TTC549 (cell line): ENCODE results near the gene IFIT3.
"Not testable (repeated sequence)": the region's sequence is repeated elsewhere in the genome, so short reads cannot be mapped to it uniquely, and the experiment has no call there.

Experiments
- FAIRE-seq: peaks from 2 replicates; lab custom pipeline; 2012; peaks lifted over from hg19 to GRCh38; lab: Jason Lieb, UNC

IFIT3 gene

DNA sequence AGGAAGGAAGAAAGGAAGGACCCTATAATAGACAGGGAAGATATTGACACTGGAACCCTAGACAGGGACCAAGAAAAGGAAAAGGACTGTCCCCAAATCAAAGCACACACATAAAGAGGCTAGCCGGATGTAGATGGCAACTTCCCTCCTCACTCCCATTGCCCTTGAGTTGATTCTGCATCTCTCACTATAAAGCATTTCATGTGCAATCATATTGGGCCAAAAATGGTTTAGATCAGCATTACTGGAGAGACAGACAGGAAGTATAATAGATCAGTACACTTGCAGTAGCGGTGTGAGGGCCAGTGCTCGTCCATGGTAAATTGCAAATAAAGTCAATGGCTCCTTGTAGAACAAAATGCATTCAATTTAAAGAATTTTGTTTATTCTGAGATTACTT lies 8.4 kb downstream of the IFIT3 start:
- no peak for FAIRE-seq

- FAIRE-seq = no peak
Observed at GRCh38 chr10:89337484-89337883, 9.7 kb downstream of the IFIT3 start.

- no peak for FAIRE-seq
Observed at GRCh38 chr10:89338713-89339112, 10.9 kb downstream of the IFIT3 start.

DNA sequence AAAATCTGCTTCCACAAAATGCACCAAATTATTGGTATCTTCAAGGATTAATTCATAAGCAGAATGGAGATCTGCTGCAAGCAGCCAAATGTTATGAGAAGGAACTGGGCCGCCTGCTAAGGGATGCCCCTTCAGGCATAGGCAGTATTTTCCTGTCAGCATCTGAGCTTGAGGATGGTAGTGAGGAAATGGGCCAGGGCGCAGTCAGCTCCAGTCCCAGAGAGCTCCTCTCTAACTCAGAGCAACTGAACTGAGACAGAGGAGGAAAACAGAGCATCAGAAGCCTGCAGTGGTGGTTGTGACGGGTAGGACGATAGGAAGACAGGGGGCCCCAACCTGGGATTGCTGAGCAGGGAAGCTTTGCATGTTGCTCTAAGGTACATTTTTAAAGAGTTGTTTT lies 12.1 kb downstream of the IFIT3 start:
- FAIRE-seq = no peak

DNA sequence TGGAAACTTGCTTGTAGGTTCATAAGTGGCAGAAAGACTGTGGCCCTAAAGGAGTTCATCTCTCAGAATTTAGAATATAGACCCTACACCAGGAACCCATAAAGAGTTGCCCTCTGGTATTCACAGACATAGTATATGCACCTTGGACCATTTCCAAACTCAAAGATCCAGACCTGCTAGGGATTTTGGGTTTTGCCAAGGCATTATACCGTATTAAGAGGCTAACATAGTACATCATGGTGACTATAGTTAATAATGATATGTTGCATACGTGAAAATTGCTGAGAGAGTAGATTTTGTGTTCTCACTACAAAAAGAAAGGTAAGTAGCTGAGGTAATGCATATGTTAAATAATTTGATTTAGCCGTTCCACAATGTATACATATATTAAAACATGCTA lies 13.9 kb downstream of the IFIT3 start:
- FAIRE-seq = no peak

GRCh38 chr10:89342206-89342958 lies 14.6 kb downstream of the IFIT3 start:
- FAIRE-seq = no peak

GRCh38 chr10:89343089-89343767 lies 15.4 kb downstream of the IFIT3 start:
- no peak for FAIRE-seq

DNA sequence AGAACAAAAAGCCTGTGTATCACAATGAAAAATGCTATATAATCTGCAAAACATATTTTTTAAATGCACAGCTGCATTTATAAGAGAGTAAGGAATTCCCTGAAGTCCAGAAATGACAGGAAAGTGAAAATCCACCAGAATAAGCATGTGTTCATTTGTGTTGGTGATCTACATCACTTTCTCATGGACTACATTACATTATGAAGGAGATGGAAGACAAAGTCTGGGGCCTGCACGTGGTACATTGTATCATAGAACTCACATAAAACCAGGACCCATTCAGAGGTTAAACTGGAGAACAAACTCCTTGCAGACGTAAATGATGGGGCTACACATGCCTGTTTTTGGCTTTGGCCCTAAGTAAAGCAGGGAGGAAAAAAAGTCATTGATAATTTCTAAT lies 16.4 kb downstream of the IFIT3 start:
- no peak for FAIRE-seq

DNA sequence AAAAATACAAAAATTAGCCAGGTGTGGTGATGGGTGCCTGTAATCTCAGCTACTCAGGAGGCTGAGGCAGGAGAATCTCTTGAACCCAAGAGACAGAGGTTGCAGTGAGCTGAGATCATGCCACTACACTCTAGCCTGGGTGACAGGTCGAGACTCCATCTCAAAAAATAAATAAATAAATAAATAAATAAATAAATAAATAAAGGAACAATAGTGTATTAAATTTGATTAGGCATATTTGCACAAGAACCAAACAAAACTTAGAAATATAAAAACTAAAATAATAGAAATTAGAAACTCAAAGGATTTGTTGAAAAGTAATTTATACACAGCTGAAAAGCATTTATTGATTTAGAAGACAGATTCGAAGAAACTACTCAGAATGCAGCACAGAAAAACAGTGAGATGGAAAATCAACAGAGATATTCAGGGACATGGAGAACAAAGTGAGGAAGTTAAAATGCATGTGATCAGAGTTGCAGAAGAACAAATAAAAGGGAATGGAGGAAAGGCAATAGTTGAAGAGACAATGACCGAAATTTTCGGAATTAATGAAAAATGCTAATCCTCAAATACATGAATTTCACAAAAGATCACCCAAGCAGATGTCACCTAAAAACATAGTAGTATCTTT lies 17.7 kb downstream of the IFIT3 start:
- FAIRE-seq = no peak

DNA sequence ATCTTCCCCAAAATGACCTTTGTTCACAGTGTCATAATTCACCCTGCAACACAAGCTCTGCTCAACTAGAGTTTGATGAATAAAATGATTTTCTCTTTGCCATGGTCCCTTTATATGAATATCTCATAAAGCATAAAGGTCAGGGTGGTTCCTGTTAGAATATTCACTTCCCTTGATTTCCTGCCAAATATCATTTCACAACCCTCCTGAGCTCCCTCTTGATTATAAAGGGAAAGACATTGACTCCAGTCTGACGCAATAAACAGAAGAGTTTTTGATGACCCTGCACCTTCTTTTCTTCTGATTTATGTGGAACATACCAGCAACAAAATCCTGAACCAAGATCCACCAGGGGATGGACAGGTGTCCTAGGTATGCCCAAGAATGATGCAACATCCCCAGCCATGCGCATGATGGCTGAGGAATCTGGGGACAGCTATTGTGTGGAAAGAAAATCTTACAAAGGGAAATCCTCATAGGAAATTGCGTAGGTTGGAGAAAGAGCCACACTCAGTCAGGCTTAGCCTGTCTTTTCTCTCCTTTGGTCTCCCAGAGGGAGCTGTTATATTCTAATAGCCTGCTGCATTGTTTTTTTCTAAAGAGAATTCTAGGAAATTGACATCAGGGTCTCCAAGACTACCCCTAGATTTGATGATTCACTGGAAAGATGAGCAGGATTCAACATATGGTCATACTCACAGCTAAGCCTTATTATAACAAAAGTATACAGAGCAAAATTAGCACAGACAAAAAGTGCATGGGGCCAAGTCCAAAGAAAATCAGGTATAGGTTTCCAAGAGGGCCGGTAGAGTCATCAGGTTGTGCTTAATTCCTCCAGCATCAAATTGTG lies 18.8 kb downstream of the IFIT3 start:
- no peak for FAIRE-seq

DNA sequence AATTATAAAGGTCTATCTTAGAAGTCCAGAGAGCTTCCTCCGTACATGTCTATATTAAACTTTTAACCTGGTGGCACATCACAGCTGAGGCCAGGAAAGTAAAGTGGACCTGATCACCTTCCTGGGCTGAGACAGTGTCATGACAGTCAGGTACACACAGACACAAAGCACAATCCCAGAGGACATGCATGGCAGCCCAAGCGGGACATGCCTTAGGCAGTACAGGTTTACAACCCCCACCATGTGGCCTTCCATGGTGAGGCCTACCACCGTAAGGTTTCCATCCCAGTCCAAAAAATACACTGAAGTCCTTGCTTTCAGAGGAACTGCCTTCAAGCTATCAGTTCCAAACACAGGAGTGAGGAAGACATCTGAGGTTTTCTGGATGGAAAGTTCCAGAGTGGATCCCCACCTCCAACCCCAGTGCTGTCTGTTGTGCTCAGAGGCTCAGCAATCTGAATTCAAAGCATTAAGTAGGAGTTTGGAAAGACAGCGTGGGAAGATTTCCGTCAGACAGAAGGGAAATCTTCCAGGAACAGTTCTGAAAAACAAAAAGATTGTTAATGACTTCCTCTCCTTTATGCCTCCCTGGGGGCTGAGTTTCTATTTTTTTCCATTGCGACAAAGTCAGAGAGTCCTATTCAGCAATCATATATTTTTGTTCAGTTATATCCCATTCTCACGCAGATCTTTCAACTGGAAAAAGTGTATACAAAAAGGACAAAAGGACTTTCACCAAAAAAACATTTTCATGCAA lies 20.1 kb downstream of the IFIT3 start:
- FAIRE-seq = no peak

GRCh38 chr10:89348481-89348880 lies 20.7 kb downstream of the IFIT3 start:
- FAIRE-seq = no peak

GRCh38 chr10:89348975-89349374 lies 21.2 kb downstream of the IFIT3 start:
- FAIRE-seq = no peak

DNA sequence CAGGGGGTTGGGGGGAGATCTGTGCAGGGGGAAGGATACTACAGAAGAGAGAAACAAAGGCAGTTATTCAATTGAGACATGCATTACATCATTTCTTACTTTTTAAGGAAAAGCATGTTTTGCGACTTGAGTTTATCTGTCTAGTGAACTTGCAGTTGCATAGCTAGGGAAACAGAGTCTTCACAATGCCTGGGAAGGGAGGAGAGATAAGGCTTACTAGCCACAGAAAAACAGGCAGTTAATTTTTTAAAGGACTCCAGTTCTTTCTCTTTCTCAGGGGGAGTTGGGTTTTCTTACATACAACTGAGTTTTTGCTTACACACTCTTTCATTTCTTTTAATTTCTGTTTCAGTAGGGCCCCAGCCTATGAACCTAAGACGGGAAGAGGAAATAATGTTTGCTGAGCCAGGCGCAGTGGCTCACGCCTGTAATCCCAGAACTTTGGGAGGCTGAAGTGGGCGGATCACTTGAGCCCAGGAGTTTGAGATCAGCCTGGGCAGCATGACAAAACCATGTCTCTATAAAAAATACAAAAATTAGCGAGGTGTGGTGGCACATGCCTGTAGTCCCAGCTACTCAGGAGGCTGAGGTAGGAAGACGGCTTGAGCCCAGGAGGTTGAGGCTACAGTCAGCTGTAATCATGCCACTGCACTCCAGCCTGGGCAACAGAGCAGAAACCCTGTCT lies 23.0 kb downstream of the IFIT3 start:
- not testable (repeated sequence) for FAIRE-seq

DNA sequence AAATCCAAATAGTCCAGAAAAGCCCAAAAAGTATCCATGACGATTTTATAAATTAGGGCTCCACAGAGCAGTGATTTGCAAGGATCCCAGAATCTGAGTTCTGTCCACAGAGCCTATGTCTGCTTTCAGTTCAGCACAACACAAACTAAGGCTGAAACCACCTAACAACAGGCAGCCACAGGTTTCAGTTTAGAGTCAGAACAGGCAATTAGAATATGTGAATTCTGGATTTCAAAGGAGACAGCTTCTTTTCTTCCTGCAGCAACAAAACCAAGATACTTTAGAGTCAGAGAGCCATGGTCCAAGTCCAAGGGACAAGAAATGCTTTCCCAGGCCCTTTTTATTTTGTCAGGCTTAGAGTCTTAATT lies 23.6 kb downstream of the IFIT3 start:
- FAIRE-seq = no peak

- FAIRE-seq = no peak
Observed at GRCh38 chr10:89351780-89352597, 24.2 kb downstream of the IFIT3 start.

- no peak for FAIRE-seq
Observed at GRCh38 chr10:89352802-89353201, 25.0 kb downstream of the IFIT3 start.

GRCh38 chr10:89355394-89355931 lies 27.7 kb downstream of the IFIT3 start:
- FAIRE-seq = no peak

DNA sequence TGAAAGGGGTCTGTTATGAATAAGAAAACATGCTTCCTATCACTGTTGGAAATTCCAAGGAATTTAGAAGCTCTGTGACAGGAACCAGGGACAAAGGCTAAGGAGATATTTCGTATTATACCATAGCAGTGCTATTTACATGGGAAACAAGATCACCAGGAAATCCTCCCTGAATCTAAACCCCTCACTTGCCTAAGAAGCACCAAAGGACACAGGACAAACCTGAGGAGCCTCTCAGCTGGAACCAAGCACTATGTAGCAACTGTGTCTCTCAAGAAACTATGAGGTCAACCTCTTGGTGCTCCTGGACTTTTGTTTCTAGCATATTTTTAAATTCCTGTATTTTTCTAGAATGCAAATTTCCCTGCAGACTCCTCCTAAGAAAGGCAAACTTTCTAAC lies 29.3 kb downstream of the IFIT3 start:
- no peak for FAIRE-seq

DNA sequence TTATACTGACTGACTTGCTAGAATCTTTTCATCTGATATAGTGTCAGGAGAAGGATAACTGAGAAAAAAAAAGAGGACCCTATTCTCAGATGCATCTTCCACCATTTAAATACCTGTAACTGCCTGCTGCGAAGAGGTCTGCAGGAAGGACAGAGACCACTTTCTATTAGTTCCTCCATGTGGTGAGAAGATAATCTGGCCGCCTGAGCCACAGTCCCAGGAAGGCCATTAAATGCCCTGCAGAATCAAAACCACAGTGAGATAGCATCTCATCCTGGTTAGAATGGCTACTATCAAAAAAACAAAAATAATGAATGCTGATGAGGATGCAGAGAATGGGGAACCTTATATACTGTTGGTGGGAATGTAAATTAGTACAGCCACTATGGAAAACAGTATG lies 30.2 kb downstream of the IFIT3 start:
- no peak for FAIRE-seq
